Stimulated activated CD8-positive, alpha-beta memory T cell treated with anti-CD3 and anti-CD28 coated beads, Interleukin-15, amount 100 ng/mL, for 4 hours (primary cell): ENCODE results near the gene FGD2.

Experiments
- DNase-seq, 2 donors: peaks; one replicate each; pipeline ENCODE4 v3.0.0-alpha.2; 2020; ENCODE audit warnings: low read depth in 2 of 2

Gene FGD2, protein sequence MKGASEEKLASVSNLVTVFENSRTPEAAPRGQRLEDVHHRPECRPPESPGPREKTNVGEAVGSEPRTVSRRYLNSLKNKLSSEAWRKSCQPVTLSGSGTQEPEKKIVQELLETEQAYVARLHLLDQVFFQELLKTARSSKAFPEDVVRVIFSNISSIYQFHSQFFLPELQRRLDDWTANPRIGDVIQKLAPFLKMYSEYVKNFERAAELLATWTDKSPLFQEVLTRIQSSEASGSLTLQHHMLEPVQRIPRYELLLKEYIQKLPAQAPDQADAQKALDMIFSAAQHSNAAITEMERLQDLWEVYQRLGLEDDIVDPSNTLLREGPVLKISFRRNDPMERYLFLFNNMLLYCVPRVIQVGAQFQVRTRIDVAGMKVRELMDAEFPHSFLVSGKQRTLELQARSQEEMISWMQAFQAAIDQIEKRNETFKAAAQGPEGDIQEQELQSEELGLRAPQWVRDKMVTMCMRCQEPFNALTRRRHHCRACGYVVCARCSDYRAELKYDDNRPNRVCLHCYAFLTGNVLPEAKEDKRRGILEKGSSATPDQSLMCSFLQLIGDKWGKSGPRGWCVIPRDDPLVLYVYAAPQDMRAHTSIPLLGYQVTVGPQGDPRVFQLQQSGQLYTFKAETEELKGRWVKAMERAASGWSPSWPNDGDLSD

DNA sequence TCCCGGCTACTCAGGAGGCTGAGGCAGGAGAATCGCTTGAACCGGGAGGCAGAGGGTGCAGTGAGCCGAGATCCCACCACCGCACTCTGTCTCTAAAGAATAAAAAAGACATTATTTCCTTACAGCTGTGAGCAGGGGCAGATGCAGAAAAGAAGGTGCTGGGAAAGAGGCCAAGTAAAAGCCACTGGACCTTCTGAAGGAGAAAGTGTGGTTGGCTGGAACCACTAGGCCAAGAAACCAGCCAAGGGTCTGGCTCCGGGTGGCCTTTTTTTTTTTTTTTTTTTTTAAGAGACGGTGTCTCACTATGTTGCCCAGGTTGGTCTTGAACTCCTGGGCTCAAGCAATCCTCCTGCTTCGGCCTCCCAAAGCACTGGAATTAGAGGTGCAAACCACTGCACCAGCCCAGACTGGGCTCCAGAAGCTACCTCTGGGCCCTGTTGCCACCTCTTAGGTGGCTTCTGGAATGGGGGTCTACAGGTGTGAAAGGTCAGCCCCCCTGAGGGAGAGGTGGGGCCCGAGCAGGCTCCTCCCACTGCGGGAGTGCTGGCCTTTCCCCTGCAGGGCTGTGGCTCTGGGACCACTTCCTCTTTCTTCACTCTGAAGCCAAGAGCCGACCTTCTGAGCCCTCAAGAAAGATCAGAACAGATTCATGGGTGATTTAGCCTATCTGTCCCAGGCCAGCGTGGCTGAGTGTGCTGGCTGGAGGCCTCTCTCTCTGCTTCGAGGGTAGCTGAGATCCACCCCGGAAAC lies at the start of gene FGD2:
TSS of gene FGD2 (plus strand) at position 595 of the 750 bp plus-strand sequence. CDS start 163 bp downstream, outside the sequence.
- no peak for DNase-seq

DNA sequence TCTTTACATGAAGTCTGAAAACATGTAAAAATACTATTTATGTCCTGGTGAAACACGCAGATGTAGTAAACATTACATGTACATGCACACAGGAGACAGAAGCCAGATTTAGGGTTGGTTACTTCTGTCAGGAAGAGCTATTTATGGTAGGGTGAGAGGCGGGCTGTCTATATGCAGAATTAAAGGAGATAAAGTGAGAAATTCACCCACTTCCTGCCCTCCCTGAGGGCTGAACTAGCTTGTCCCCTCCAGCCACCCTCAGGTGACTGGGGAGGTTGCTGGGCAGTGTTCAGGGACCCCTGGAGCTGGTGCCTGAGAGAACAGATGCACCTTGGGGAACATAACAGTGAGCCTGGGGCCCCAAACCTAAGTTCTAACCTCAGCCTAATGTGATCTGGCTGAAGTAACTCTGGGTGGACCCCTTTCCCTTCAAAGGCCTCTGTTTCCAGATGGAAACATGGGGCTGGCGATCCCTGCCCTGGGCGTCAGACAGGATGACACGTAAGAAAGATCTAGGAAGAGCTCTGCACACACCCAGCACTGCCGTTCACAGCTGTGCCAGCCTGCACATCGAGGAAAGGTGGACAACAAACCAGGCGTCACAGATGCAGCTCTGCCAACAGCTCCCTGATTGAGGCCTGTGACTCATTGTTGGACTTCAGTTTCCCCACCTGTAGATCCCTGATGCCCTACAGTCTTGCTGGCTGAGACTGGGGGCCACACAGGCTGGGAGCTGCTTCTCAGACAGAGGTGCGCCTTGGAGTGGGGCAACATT lies 49.6 kb upstream of the FGD2 start:
- no peak for DNase-seq

DNA sequence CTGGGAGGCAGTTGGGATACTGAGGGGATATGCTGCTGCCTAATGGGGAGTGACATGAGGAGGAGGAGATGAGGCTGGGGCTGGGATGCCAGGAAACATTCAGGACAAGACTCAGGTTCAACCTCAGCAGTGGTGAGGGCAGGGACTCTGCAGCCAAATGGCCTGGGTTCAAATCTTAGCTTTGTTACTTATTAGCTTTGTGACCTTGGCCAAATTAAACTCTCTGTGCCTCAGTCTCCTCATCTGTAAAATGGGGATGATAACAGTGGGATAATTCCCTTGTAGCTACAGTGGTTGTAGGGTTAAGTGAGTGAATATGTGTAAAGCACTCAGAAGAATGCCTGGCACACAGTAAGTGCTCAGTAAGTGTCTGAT lies 49.0 kb upstream of the FGD2 start:
- DNase-seq = no peak

DNA sequence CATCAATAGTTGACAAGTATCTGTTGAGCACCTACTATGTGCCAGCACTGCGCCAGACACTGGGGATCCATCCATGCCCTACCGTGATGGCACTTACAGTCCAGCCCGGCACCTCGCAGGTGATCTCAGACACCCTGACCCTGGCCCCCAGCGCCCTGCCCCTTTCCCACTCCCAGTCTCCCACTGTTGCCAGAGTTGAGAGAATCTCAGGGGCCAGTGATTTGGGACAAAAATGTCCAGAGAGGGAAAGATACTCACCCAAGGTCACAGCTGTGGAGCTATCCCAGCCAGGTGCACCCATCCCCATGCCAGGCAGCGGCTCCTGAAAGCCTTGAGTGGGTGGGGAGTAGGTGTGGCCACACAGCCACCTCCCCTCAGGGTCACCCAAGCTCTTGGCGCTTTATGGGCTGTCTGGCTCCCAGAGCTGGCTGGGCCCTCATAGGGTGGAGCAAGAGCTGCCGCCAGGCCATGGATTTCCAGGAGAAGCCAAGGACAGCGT lies 47.6 kb upstream of the FGD2 start:
- no peak for DNase-seq

DNA sequence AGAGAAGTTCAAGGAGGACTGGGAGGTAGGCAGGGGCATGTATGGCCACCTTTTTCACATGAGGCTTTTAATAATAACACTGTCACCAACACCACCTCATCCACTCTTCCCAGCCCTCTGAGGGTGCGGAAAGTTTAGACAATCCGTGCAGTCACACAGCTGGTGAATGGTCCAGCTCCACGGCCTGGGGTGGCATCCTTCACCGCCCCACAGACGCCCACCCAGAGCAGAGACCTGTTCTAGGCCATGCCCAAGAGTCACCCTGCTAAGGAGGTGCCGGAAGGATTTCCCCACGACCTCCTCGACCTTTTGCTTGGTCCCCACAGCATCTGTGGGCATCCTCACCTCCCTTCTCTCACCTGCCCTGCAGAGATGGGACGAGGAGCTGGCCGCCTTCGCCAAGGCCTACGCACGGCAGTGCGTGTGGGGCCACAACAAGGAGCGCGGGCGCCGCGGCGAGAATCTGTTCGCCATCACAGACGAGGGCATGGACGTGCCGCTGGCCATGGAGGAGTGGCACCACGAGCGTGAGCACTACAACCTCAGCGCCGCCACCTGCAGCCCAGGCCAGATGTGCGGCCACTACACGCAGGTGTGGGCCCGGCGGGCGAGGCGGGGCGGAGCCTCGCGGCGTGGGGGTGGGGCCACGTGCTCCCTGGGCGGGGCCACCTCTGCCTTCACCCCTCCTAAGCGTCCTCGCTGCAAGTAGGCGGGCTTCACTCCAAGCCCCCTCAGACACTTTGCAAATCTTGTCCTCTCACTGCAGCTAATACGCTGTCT lies 46.5 kb upstream of the FGD2 start:
- DNase-seq = no peak

DNA sequence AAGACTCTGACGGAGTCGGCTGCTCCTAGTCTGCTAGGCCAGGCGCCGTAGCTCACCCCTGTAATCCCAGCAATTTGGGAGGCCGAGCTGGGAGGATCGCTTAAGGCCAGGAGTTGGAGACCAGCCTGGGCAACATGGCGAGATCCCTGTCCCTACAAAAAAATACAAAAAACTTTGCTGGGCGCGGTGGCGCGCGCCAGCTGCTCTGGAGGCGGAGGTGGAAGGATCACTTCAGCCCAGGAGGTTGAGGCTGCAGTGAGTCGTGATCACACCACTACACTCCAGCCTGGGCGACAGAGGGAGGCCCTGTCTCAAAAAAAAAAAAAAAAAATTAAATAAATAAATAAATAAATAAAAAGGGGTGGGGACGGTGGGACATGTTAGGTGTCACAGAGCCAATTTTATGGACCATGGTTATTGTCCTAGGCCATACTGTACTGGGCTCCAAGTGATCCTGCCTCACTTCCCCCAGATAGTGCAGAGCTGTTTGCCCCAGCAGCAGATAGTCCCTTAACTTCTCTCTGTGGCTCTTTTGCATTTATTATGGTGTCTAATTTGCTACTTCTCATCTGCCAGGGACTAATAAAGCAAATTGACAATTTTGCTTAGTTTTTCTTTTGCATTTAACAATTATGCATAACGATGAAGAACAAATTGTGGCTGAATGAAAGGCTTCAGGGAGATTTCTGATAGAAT lies 45.8 kb upstream of the FGD2 start:
- no peak for DNase-seq

DNA sequence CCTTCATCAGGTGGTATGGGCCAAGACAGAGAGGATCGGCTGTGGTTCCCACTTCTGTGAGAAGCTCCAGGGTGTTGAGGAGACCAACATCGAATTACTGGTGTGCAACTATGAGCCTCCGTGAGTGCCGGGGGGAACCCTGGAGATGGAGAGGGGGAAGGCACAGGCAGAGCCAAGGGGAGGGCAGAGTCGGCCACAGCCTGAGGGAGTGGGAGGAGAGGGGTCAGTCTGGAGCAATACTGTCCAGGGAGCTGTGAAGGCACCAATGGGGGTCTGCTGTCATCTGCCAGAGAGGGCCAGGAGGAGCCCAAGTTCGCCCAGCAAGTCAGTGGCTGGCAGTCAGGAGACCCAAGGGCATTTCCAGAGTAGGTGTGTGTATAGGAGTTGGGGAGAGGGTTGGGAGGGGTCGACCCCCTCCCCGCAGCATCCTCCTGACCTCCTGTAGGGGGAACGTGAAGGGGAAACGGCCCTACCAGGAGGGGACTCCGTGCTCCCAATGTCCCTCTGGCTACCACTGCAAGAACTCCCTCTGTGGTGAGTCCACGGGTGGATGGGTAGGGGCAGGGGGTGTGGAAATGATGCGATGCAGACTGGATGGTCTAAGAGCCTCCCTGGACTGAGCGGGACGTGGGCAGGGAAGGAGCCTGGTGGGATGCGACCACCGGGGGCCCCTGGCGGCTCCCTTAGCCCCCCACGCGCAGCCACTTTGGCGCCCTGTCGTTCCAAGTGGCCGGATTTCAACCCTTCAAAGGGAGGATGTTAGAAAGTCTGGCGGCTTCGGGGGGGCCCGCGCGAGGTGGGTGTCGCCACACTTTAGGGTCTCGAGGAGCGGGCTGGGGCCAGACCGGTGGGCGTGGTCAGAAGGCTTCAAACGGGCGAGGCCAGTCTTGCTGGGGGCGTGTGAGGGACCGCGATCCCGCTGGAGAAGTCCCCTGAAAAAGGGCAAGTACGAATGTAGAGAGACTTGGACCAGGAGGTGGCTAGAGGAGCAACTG lies 43.7 kb upstream of the FGD2 start:
- DNase-seq = no peak

DNA sequence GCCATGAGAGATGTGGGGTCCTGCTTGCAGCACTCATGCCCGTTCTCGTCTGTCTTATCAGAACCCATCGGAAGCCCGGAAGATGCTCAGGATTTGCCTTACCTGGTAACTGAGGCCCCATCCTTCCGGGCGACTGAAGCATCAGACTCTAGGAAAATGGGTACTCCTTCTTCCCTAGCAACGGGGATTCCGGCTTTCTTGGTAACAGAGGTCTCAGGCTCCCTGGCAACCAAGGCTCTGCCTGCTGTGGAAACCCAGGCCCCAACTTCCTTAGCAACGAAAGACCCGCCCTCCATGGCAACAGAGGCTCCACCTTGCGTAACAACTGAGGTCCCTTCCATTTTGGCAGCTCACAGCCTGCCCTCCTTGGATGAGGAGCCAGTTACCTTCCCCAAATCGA lies 42.6 kb upstream of the FGD2 start:
- peak; percentile 36 to 42 for DNase-seq

DNA sequence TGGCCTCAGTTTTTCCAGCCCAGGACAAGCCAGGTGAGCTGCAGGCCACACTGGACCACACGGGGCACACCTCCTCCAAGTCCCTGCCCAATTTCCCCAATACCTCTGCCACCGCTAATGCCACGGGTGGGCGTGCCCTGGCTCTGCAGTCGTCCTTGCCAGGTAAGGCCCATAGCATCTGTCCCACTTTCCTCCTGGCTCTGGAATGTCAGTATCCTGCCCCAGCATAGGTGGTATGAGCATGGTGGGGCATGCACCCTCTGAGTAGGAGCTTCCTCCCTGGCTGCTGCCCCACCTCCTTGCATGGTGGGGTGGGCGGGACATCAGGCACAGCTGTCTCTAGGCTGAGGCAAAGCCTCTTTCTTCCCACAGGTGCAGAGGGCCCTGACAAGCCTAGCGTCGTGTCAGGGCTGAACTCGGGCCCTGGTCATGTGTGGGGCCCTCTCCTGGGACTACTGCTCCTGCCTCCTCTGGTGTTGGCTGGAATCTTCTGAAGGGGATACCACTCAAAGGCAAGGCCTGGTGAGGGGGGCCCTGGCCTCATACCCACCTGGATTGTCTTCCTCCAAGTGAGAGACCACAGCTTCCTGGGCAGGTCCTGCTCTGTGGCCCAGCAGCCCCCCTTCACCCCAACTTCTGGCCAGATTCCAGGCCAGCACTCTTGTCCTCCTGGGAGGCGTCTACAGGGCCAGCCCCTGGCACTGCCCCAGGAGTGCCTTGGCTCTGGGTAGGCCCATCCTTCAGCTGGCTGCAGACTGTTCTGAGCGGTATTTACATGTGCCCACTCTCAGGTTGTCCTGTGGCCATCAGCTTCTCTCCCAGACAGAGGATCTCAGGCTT lies 41.8 kb upstream of the FGD2 start:
- DNase-seq = no peak

DNA sequence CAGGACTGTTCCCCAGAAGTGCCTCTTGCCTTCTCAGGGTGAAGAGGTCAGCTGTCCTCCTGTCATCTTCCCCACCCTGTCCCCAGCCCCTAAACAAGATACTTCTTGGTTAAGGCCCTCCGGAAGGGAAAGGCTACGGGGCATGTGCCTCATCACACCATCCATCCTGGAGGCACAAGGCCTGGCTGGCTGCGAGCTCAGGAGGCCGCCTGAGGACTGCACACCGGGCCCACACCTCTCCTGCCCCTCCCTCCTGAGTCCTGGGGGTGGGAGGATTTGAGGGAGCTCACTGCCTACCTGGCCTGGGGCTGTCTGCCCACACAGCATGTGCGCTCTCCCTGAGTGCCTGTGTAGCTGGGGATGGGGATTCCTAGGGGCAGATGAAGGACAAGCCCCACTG lies 41.1 kb upstream of the FGD2 start:
- no peak for DNase-seq

DNA sequence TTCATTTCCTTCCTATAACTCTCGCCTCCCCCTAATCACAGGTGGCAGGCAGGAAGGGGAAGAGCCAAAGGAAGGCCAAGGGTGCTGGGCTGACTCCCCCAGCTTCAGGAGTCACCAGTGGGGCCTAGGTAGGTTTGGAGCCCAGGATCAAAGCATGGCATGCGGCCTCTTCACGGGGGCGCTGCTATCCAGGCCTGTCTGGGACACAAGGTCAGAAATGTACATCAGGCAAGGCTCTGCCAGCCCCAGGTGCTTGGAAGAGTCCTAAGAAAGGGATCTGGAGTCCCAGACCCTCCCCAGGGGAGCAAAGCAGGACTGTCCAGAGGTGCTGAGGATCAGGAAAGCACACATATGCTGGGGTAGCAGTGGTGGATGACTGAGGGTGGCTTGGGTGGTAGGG lies 40.5 kb upstream of the FGD2 start:
- no peak for DNase-seq

DNA sequence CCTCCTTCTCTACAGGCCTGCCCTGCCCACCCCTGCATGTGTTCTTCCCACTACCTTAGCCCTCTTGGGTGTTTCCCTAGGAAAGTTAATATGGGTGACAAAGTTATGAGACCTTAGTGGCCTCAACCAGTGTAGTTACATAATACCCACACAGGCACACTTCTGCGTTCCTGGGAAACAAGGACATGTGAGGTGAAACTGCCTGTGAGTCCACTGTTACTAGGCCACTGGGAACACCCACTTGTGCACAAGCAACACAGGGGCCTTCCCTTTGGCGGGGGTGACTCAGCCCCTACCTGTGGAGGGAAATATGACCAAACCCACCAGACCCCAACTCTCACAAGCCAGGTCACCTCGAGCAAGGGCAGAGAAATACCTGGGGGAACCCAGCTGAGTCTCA lies 38.2 kb upstream of the FGD2 start:
- no peak for DNase-seq

DNA sequence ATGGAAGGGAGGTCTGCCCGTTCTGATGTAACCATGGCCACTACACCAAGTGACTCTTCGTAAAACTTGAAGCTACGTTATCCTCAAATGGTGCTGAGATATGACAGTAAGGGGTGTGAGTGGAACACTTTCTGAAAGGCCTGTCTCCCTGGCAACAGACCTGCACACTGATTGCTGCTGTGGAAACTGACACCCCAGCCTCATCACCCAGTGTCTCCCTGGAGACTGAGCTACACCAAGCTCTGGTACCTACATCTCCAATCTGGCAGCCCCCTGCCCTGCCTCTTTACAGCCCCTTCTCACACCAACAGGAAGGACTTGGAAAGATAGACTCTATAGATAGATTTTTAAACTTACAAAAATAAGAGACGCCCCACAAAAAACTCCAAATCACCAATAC lies 37.7 kb upstream of the FGD2 start:
- DNase-seq = no peak

DNA sequence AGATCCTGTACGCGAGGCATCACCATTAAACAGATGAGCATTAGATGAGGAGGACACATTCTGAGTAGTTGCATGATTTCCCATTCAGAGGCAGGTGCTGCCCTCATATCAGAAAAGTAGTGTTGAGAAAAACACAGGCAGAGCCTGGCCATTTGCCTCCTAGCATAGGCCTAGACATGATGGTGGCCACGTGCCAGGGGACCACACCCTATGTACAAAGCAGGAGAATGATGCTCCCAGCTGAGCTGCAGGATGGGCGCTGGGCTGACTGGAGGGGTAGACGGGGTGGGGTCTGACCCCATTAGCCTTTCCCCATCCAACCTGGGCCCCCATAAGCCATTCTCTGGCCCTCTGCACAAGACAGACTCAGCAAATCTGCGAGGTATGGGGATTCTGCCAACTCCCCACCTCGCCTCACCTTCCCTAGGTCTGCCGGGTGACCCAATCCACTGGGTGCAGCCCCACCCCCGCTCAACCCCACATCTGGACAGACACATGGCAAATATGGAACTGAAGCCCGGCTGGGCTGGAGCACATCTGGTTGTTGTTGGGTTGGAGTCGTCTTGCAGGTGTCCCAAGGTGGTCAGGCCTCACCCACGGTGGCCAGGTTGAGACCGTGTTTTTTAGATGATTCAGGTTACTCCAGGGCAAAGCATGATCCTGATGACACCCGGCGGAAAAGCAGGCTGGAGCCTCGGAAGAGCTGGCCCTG lies 37.0 kb upstream of the FGD2 start:
- no peak for DNase-seq

DNA sequence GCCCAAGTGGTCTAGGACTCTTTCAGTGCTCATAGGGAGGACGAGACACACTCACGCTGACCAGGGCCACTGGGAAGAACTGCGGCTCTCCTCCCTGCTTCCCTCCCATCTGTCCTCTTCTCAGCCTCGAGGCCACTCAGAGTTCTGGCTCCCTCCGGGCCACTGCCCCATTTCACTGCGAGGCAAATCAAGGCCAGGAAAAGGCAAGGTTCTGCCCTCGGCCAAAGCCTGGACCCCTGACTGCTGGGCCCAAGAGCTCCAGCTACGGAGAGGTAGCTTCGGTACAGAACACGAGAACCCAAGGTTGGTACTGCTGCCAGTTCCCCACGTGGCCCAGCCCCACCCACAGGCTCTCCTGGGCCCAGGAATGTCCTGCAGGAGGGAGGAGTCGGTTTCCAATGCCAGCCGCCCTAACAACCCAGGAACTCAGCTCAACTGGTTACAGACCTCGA lies 36.2 kb upstream of the FGD2 start:
- DNase-seq = no peak

DNA sequence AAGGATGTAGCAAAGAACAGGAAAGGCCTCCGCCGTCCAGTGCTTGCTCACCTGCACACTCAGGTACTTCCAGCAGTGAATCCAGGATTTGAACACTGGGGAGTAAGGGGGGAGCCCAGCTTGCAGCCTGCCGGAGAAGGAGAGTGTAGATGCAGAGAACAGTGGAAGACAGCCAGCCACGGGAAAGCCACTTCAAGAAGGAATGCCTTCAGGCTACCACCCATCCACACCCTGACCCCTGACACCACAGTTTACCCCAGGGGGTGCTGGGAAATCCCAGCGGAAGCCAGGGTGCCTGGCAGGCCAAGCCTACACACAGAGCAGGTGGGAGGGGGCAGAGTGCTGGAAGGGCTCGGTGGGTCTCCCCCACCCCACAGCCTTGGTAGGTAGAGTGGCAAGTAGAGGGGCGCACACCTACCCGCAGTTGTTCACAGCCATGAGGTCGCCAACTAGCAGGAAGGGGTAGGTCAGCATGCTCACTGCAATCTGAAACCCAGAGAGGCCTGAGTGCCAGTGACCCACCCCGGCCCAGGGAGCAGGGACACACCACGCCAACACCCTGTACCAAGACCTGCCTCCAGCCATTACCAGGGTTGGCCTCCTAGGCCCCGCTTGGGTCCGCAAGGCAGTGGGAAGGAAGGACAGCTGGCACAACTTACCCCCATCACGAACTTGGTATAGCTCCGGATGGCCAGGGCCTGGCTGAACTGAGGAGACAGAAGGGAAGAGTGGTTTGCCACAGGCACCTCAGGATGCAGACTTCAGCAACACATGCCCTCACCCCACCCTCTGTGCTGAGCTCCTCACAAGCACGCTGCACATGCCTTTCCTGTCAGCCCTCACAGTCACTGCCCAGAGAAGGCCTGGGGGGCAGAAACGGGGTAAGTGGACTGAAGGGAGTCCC lies 35.2 kb upstream of the FGD2 start:
- DNase-seq = no peak
